HG02973 (cell line): Measurements from ENCODE around the gene CFTR.
"Not testable (repeated sequence)": the region's sequence is repeated elsewhere in the genome, so short reads cannot be mapped to it uniquely, and the experiment has no call there.

Source experiments
- ATAC-seq: cut with Tn5 transposase; IDR thresholded peaks from one replicate; pipeline ENCODE4 v1.9.1; 2021; ENCODE audit warnings: moderate library complexity; ENCODE audit not compliant: unreplicated experiment

Gene CFTR

DNA sequence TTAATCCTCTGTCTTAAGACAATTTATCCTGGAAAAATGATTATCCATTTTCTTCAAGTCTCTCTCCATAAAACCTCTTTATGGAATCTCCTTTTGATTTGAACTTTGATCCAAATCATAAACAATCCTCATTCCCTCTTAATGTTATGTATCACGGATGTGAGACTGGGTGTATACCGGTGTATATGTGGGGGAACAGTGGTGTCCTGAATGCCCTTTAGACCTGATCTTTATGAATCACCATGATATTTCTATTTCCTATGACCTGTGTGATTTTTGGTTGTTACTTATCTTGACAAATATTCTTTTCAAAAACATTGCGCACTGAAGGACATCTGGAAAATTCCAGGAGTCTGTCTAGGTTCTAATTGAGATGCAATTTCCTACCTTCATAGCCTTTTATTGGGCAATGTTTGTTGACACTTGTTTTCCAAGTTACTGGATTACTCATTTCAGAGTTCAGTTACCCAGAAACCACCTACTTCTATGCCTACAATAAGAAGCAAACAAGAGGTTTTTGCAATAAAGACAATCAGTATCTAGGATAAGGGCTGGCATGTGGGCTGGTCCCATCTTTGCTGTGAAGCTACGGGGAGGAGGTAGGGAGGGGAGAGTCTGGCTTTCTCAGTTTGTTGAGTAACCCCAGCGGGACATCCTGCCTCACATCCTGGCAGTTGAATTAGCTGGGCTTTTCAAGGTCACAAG lies 203.0 kb downstream of the CFTR start:
- no peak for ATAC-seq

DNA sequence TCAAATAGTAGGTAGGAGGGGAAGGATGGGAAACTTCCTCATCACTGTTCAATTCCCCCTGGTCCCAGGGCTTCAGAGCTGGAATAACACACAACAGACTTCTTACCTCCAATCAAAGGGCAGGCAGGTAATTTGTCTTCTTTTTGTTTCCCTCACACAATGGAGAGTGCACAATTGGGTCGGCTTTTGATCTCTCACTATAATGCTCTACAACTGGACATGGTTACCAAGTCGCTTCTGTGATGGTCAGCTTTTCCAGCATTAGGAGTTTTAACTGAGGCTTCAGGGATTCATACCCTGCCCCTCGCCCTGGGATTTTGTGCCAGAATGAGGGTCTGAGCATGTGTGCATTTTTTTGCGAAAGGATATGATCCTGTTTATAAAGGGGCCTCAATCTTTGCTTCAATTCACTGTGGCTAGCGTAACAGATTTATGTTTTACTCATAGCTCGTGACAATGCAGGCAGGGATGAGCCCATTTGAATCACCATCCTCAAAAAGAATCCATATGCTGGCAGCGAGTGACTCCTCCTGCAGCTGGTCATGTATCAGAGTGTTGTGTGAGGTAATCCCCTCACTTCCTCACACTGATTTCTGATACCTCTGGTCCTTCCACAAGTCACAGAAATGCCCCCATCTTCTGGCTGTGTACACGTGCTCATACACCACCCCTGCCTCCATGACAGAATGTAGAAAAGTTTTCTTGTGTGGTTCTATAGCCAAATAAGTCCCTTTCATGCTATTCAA lies 203.8 kb downstream of the CFTR start:
- ATAC-seq: no peak

DNA sequence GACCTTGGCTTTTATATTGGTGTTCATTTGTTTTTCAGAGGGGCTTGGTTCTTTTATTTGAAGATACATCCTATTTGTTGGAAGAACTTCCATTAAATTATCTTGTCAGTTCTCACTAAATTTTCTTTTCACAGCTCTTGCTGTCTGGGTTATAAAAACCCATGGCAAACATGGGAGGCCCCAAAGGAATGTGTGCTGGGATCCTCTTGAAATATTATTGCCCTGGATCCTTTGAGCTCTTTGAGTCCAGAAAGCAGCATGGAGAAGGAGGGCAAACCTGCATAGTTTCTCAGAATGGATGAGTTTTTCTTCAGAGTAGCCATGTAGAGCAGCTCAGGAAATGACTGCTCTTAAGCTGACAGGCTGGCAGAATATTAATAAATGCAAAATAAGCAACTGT lies 206.0 kb downstream of the CFTR start:
- ATAC-seq: no peak

DNA sequence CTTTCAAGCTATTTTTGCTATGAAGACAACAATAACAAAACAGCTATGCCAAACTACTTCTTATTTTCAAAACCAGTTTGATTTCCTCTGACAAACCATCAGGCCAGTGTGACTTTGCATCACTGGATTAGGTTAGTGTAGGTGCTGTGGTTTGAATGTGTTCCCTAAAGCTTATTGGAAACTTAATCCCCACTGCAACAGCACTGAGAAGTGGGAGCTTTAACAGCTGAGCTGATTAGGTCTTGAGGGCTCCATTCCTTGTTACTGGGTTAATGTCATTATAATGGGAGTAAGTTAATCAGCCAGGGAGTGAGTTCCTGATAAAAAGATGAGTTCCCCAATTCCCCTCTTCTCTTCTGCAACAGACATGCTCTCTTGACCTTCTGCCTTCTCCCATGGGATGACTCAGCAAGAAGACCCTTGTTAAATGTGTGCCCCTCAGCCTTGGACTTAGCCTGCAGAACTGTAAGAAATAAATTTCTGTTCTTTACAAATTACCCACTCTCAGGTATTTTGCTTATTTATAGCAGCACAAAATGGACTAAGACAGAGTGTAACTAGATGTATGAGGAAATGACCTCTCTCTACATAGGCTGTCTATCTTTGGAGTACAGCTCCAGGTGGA lies 206.6 kb downstream of the CFTR start:
- ATAC-seq: no peak

DNA sequence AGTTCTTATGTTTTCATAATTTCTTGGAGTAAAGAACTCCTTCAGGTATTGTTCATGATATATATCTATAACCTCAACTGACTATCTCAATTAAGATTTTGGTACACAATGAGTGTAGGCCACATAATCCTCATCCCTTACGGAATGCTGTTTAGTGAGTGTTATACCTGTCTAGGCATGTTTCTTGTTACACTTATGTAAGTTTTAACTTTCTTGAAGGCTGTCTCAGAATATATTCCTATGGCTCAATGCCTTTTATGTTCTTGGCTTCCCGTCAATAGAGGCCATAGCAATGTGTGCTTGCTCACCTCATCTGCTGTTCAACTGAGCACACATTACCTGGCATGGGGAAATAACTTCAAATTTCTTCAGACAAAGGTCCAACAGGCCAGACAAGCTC lies 208.3 kb downstream of the CFTR start:
- ATAC-seq: no peak

DNA sequence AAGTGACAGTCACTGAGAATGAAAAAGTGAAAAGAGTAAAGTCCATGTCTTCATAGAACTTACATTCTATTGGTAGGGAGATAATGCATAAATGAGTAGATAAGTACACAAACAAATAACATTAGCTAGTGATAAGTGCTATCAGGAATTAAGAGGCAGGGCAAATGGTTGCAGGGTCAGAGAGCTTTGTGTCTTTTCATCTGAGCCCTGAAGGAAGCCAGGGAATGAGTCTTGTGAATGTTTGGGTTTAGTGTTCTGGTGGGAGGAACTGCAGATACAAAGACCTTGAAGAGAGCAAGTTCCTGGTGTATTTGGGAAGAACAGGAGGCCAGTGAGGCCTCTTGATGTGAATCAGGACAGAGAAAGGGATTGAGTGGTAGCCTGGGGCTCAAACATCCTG lies 209.6 kb downstream of the CFTR start:
- no peak for ATAC-seq

DNA sequence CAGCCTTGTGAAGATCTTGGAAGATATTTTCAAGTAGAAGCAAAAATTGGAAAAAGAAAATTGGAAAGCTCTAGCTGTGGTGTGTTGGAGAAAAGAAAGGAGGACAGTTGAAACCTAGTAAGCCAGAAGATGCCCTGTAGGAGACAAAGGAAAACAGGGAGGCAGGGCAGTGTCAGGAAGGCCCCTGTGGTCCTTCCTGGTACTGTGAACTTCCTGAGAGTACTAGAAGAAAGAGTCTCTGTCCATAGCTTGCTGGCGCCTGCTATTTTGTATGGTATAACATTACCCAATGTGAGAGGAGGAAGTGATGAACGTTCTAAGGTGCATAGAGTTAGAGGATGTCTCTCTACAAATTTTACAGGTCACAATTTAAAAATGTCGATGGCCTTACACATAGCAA lies 210.3 kb downstream of the CFTR start:
- ATAC-seq: no peak

DNA sequence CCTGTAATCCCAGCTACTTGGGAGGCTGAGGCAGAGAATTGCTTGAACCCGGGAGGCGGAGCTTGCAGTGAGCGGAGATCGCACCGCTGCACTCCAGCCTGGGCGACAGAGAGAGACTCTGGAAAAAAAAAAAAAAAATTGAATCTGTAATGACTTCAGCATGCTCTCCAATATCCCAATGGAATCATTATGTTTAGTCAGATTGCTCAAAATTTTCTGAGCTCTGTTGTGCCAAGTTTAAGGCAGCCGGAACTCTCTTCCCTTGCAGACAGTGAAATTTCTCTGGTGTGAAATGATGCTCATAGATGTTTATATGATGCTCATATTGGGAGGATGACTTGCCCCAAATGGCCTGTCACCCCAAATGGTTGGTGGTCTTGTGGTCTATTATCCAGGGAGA lies 212.5 kb downstream of the CFTR start:
- no peak for ATAC-seq

DNA sequence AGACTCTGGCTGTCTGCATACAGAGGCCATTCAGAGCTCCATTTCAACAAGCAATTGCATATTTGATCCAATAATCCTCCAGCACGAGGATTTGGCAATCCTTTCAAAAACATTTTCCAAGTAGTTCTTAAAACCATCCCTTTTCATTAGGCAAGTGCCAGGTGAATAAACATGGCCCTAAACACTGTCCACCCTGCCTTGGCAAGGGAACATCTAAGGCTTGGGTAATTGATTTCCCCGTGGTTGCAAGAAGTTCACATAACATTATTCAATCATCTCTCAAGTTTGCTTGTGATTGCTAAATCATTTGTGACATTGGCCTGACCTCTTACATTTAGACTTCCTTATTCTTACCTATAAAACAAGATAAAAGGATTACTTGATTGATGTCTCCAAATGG lies 218.2 kb downstream of the CFTR start:
- ATAC-seq: no peak

DNA sequence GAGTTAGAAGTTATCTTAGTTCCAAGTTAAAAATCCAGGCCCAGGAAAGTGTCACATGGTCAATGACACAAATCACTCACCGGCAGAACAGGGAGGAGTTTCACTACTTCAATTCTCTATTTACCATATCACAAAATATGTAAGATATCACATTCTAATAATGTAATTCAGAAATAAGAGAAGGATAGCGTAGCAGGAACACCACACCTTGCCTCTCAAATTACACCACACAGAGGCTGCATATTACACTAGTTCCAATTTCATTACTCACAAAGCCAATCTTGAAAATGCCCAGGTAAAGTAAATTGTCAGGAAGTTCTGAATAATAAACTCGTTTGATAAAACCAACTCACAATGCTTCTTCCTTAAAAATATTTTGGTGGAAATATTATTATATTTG lies 224.2 kb downstream of the CFTR start:
- ATAC-seq: no peak

DNA sequence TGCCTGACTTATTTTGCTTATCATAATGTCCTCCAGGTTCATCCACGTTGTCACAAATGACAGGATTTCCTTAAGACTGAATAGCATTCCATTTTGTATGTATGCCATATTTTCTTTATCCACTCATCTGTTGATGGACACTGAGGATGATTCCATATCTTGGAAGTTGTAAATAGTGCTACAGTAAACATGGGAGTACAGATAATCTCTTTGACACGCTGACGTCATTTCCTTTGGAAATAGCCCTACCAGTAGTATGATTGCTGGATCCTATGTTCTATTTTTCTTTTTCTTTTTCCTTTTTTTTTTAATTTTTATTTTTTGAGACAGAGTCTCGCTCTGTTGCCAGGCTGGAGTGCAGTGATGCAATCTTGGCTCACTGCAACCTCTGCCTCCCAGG lies 225.8 kb downstream of the CFTR start:
- ATAC-seq: no peak

DNA sequence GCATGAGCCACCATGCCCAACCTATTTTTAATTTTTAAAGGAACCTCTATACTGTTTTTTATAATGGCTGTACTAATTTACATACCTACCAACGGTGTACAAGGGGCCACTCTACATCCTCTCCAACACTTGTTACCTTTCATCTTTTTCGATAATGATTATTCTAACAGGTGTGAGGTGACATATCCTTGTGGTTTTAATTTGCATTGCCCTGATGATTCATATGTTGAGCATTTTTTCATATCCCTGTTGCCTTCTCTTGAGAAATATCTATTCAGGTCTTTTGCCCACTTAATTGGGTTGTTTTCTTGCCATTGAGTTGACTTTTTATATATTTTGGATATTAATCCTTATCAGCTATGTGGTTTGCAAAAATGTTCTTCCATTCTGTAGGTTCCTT lies 226.4 kb downstream of the CFTR start:
- no peak for ATAC-seq

DNA sequence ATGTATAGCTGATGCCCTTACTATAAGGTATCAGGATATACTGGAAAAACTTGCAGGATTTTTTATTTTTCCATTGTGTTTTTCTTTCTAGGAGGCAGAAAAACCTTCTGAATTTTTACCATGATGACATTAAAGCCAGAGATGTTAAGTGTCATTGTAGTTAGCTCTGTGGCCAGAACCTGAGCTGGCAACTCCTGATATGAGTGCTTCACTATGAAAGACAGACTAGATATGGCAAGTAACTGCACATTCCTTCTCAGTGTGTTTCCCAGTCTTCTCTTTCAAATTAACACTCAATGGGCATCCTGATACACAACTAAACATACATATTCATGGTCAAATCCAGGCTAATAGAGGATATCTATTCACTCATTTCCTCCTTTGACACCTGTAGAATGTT lies 227.3 kb downstream of the CFTR start:
- ATAC-seq: no peak

DNA sequence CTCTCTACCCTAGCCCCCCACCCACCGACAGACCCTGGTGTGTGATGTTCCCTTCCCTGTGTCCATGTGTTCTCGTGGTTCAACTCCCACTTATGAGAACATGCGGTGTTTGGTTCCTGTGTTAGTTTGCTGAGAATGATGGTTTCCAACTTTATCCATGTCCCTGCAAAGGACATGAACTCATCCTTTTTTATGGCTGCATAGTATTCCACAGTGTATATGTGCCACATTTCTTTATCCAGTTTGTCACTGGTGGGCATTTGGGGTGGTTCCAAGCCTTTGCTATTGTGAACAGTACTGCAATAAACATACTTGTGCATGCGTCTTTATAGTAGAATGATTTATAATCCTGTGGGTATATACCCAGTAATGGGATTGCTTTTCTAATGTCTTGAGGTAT lies 228.3 kb downstream of the CFTR start:
- ATAC-seq: not testable (repeated sequence)

DNA sequence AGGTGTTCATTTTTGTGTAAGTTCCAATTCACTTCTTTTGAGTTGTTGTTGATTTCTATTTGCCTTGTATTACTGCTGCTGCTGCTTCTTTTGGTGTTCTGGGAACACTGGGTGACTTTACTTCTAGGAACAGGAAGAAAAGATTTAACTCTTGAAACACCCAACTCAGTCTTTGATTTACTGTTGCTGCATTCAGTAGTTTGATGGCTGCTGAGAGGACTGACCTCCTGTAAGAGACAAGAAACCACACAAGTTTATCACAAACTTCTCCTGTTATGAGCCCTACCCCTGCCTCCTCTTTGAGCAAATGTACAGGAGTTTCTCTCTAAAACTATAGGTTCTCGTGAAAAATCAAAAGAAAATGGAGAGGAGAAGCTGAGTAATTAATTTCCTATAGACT lies 231.7 kb downstream of the CFTR start:
- ATAC-seq: no peak

DNA sequence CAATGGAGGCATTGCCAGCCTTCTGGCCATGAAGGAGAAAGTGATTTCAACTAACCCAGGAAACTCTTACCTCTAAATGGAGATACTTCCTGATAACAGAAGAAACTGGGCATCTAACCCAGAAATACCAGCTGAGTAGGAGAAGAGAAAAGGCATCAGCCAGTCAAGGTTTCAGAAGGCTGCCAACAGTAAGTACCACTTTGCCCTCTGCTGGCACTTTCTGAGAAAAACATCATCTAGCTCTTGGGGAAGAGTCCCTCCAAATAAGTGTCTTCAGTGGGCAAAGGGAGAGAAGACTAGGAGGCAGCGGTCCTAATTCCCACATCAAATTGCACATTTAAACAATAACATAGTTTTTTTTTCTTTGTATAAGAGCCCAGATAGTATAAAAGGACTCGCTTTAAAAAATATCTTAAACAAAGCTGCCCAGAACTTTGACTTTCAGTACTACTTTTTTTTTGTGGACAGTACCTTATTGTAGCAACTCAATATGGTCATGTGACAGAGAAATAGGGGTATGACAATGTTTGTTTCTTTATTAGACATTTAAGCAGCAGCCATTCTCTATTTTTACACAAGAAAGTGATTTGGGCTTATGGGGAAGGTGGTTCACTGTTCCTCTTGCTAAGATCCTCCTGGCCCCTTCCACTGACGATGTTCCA lies 236.1 kb downstream of the CFTR start:
- peak; percentile 78 for ATAC-seq

DNA sequence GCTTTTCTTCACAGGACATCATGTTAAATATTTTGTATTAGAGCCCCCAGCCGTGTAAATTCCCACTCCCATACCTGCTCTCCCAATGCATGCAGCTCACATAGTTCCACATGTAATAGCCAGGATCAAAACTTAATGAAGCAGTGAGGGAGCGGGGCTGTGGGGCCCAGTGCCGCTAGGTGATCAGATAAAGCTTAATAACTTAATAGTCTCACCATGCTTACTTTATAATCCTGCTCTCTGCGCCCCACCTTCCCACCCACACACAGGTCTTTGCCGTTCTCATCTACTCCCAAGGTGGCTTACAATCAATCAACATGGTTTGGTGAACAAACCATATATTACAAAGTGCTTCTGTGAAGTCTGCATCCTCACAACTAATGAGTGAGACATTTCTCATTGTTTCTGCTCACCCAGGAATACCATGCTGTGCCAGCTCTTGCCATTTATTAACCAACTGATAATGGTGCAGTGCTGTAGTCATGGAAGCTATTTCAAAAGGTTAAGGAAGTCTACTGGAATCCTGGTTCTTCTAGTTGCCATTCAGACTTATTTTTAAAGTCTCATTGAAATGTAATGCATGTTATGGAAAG lies 237.0 kb downstream of the CFTR start:
- no peak for ATAC-seq

DNA sequence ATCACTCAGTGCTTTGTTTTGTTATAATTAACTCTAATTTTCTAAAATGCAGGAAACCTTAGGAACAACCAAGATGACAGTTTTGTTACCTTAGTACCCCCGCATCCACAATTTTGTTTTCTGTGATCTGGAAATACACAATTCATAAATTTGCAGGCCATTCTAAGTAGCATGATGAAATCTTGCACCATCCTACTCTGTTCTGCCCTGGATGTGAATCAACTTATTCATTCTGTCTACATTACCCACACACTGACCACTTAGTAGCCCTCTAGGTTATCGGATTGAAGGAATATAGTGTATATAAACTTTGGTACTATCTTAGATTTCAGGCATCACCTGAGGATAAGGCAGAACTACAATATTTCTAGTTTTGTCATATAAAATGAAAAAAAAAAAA lies 237.5 kb downstream of the CFTR start:
- no peak for ATAC-seq
